ENCODE measurements around the gene ATP8A2. TPM values are rescaled to one million over a fixed set of nuclear protein-coding genes. Genes with fewer than 3 reads are reported as not detected.

ATP8A2 gene
- total RNA-seq, 4 donors from 2014 or later, result 0.13 to 0.24 (median 0.20) TPM

DNA sequence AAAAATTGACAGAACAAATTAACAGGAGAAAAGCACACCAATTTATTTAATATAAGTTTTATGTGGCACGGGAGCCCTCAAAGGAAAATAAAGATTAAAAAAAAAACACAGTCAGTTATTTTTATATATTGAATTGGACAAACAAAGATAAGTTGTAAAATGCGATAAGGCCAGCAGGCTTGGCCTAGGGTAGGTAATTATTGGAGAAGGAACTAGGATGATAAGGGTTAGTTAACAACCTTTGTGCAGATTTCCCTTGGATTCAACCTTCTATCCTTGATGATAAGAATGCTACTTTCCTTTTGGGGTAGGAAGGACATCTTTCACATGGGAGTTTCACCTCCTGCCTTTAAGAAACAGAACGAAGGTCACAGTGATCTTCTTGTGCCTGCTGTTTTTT is 427.2 kb downstream of the ATP8A2 start:
- TF ChIP-seq CTCF (IDR thresholded peaks at IDR 0.05), result no peak
- TF ChIP-seq POLR2AphosphoS5 (IDR thresholded peaks at IDR 0.05), result no peak
- no peak for TF ChIP-seq EP300 (IDR thresholded peaks at IDR 0.05)
- no peak for TF ChIP-seq POLR2A (IDR thresholded peaks at IDR 0.05)
- WGBS, result 90% methylated on average over 3 of the region's 3 CpGs
- Histone ChIP-seq H3K9me3 (no peaks in the 10 kb centered on the region), H3K4me1 (no peaks in the 10 kb centered on the region), H3K36me3 (no peaks in the 10 kb centered on the region), H3K27me3 (peaks cover 4% of the 10 kb centered on the region), H3K4me3 (no peak overlapping the region), H3K27ac (no peak overlapping the region)
- no peak for DNase-seq (ENCODE audit: low spot score in 2 of 2)

DNA sequence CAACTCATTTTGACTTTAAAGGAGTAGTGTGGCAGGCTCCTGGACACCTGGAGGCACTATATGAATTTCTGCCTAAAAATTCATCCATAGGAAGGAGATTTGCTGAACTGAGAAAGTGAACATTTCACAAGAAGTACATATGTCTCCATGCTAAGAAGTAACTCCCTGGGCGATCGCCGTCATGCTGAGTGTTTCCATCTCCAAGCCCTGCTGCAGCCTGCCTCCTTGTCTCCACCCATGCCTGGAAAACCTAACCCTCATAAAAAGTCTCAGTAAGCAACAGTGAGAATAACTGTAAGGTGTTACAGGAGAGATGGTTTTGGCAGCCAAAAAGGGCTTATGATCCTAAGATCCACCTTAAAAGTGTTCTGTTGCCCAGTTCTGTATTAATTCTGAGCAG is 428.7 kb downstream of the ATP8A2 start:
- Histone ChIP-seq H3K4me1 (no peaks in the 10 kb centered on the region), H3K9me3 (no peaks in the 10 kb centered on the region), H3K27ac (no peak overlapping the region), H3K4me3 (no peak overlapping the region), H3K27me3 (peaks cover 8% of the 10 kb centered on the region), H3K36me3 (no peaks in the 10 kb centered on the region)
- no peak for TF ChIP-seq POLR2AphosphoS5 (IDR thresholded peaks at IDR 0.05)
- no peak for TF ChIP-seq CTCF (IDR thresholded peaks at IDR 0.05)
- no peak for TF ChIP-seq POLR2A (IDR thresholded peaks at IDR 0.05)
- no peak for TF ChIP-seq EP300 (IDR thresholded peaks at IDR 0.05)
- WGBS, result 49% methylated on average over 3 of the region's 3 CpGs
- DNase-seq (ENCODE audit: low spot score in 2 of 2), result no peak

- WGBS, result 62% methylated on average over 3 of the region's 3 CpGs
- H3K27ac ChIP-seq, result no peak overlapping the region
- H3K4me3 ChIP-seq, result no peak overlapping the region
- TF ChIP-seq CTCF (IDR thresholded peaks at IDR 0.05), result no peak
- no peak for TF ChIP-seq POLR2AphosphoS5 (IDR thresholded peaks at IDR 0.05)
- no peak for TF ChIP-seq EP300 (IDR thresholded peaks at IDR 0.05)
- no peak for TF ChIP-seq POLR2A (IDR thresholded peaks at IDR 0.05)
- H3K36me3 ChIP-seq, result no peaks in the 10 kb centered on the region
- no peaks in the 10 kb centered on the region for H3K9me3 ChIP-seq
- no peaks in the 10 kb centered on the region for H3K4me1 ChIP-seq
- peaks cover 8% of the 10 kb centered on the region for H3K27me3 ChIP-seq
- DNase-seq (ENCODE audit: low spot score in 2 of 2), result no peak
Observed at GRCh38 chr13:25802579-25802978, 430.8 kb downstream of the ATP8A2 start.

DNA sequence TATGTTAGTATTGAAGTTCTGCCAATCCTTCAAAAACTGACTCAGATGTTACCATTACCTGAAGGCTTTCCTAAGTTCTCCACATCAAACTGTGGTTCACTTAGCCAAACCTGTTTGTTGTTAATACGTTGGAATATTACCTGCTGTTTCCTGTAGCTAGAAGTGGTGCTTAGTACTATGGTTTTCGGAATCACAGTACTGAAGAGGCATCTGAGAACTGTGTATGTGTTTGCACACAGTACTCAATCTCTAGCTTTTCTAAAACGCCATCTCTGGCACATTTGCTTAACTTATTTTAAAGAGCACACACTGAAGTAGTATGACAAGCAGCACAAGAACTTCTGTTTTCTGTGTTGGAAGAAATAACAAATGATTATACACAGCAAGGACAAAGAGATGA is 431.9 kb downstream of the ATP8A2 start:
- H3K4me3 ChIP-seq, result no peak overlapping the region
- no peaks in the 10 kb centered on the region for H3K4me1 ChIP-seq
- WGBS, result 35% methylated on average over 3 of the region's 3 CpGs
- H3K27ac ChIP-seq, result no peak overlapping the region
- no peak for TF ChIP-seq CTCF (IDR thresholded peaks at IDR 0.05)
- no peak for TF ChIP-seq POLR2A (IDR thresholded peaks at IDR 0.05)
- no peak for TF ChIP-seq EP300 (IDR thresholded peaks at IDR 0.05)
- TF ChIP-seq POLR2AphosphoS5 (IDR thresholded peaks at IDR 0.05), result no peak
- peaks cover 8% of the 10 kb centered on the region for H3K27me3 ChIP-seq
- no peaks in the 10 kb centered on the region for H3K36me3 ChIP-seq
- no peak for DNase-seq (ENCODE audit: low spot score in 2 of 2)
- no peaks in the 10 kb centered on the region for H3K9me3 ChIP-seq

- DNase-seq (ENCODE audit: low spot score in 2 of 2), result no peak
- no peak overlapping the region for H3K27ac ChIP-seq
- TF ChIP-seq EP300 (IDR thresholded peaks at IDR 0.05) (no peak), POLR2AphosphoS5 (IDR thresholded peaks at IDR 0.05) (no peak), POLR2A (IDR thresholded peaks at IDR 0.05) (no peak), CTCF (IDR thresholded peaks at IDR 0.05) (no peak)
- no peaks in the 10 kb centered on the region for H3K36me3 ChIP-seq
- 75% methylated on average over 4 of the region's 4 CpGs for WGBS
- peaks cover 3% of the 10 kb centered on the region for H3K27me3 ChIP-seq
- no peaks in the 10 kb centered on the region for H3K4me1 ChIP-seq
- no peak overlapping the region for H3K4me3 ChIP-seq
- no peaks in the 10 kb centered on the region for H3K9me3 ChIP-seq
Observed at GRCh38 chr13:25806264-25806974, 434.6 kb downstream of the ATP8A2 start.
